Measurements from ENCODE around the gene MRPS23. TPM values are rescaled to one million over a fixed set of nuclear protein-coding genes. Genes with fewer than 3 reads are reported as not detected.
A peak's percentile ranks its signal among the peaks of the same experiment; 100 is the strongest.

Gene MRPS23
- total and polyA plus RNA-seq, 2 of the 8 experiments (the other 6 are each of a cell fraction or from before 2014, with no cell fraction given): 38.6 to 60.4 TPM

- Histone ChIP-seq H4K5ac (ENCODE audit: insufficient read length, low read depth, low read length) (no peak overlapping the region), H3K79me1 (ENCODE audit: low read depth, low read length) (no peaks in the 10 kb centered on the region), H3K4me2 (ENCODE audit: insufficient read depth in 1 of 2, low read depth in 2 of 2, low read length in 2 of 2) (peak overlapping the region; percentile 73 to 87), H3K18ac (ENCODE audit: extremely low read depth, low read length) (no peak overlapping the region), H3K4ac (replicated peaks; ENCODE audit: insufficient read length, low read depth, low read length) (no peak overlapping the region), H3K23me2 (ENCODE audit: low read depth, low read length) (peaks cover 12% of the 10 kb centered on the region; the same call in 1 of the 2 replicates), H2AFZ (ENCODE audit: low read length) (no peak overlapping the region), H4K20me1 (replicated peaks in 1 of 2; ENCODE audit: control insufficient read depth in 1 of 2, insufficient read depth in 2 of 2, low read length in 2 of 2) (no peaks in the 10 kb centered on the region), H3K79me2 (ENCODE audit: control insufficient read depth in 1 of 2, insufficient read depth in 2 of 2, low read length in 2 of 2) (no peaks in the 10 kb centered on the region), H4K8ac (ENCODE audit: extremely low read depth, insufficient read depth, low read length) (no peak overlapping the region), H2BK20ac (ENCODE audit: low read length) (no peak overlapping the region), H3K23ac (ENCODE audit: insufficient read length) (no peak overlapping the region), H2BK5ac (ENCODE audit: low read depth, low read length) (no peak overlapping the region), H3K36me3 (ENCODE audit: control insufficient read depth in 2 of 4, insufficient read depth in 4 of 4, low read length in 3 of 4) (no peaks in the 10 kb centered on the region; a peak in 1 of 8 replicates), H2AK5ac (ENCODE audit: low read depth, low read length) (no peak overlapping the region; the same call in 1 of the 2 replicates), H3K27ac (ENCODE audit: low read depth, low read length) (no peak overlapping the region), H3K56ac (replicated peaks; ENCODE audit: insufficient read length, low read depth, low read length) (no peak overlapping the region), H2BK120ac (replicated peaks; ENCODE audit: low read depth, low read length) (no peak overlapping the region), H2BK15ac (ENCODE audit: low read length) (no peak overlapping the region), H3K27me3 (replicated peaks in 1 of 4; ENCODE audit: control insufficient read depth in 3 of 4, extremely low read depth in 1 of 4, insufficient read depth in 3 of 4, low read length in 3 of 4) (peaks cover 0 to 30% (median 26%) of the 10 kb centered on the region in 4 experiments; a peak in 5 of 7 replicates), H3K9me3 (ENCODE audit: insufficient read depth in 2 of 2, low read depth in 1 of 2, low read length in 1 of 2) (no peaks in the 10 kb centered on the region), H2BK12ac (ENCODE audit: low read depth, low read length) (0 out of 2 replicates have a peak overlapping the region, but pooled peaks have one; percentile 28), H3K4me3 (ENCODE audit: extremely low read depth in 1 of 4, insufficient read depth in 2 of 4, low read depth in 3 of 4, low read length in 4 of 4) (peak overlapping the region in 1 of 4 experiments; percentile 66; a peak in 2 of 8 replicates), H3K9ac (replicated peaks in 1 of 4; ENCODE audit: extremely low read depth in 1 of 4, low read depth in 3 of 4, low read length in 3 of 4) (no peak overlapping the region), H3K4me1 (replicated peaks in 1 of 4; ENCODE audit: control insufficient read depth in 3 of 4, insufficient read depth in 4 of 4, low read length in 3 of 4) (peaks cover 0 to 16% (median 14%) of the 10 kb centered on the region in 4 experiments; a peak in 5 of 7 replicates), H4K91ac (replicated peaks; ENCODE audit: insufficient read length, low read length) (peak overlapping the region; percentile 12), H3K14ac (ENCODE audit: insufficient read length) (no peak overlapping the region)
- 90% methylated on average over 6 of the region's 6 CpGs; no CpG with 5 or more reads in 1 of the 2 experiments for WGBS, 2 experiments (ENCODE audit: extremely low coverage in 1 of 2, insufficient coverage in 1 of 2, insufficient read length in 1 of 2, insufficient replicate concordance in 2 of 2, low coverage in 1 of 2, low lambda C conversion rate in 2 of 2, missing lambda C conversion rate in 1 of 2)
- CTCF ChIA-PET (ENCODE audit: partially characterized antibody): interaction anchor here (0.6 to 19.8 kb wide), 29 partner anchors 8 to 750 kb away, joined by 3 to 384 read pairs (median 6); partner anchors contain the start of genes CUEDC1, MRPS23 and VEZF1
- TF ChIP-seq RFX5 (IDR thresholded peaks at IDR 0.05; ENCODE audit: borderline replicate concordance, low read depth, low read length) (peak; percentile 51; the same call in 1 of the 2 replicates), TAF7 (optimal IDR thresholded peaks at IDR 0.05; ENCODE audit: borderline replicate concordance, low read depth, low read length) (no peak)
- DNase-seq (ENCODE audit: low read depth in 1 of 2, low spot score in 2 of 2) (no peak), FAIRE-seq (no peak)
- POLR2A ChIA-PET (ENCODE audit: partially characterized antibody): interaction anchor here (0.6 to 32.5 kb wide), 14 partner anchors 10 to 242 kb away, joined by 3 to 672 read pairs (median 4); partner anchors contain the start of genes CUEDC1, MRPS23, SRSF1 and VEZF1
Observed at GRCh38 chr17:57860414-57860999, 10.7 kb upstream of the MRPS23 start.
